ENCODE measurements around the gene TIMMDC1.

DNA sequence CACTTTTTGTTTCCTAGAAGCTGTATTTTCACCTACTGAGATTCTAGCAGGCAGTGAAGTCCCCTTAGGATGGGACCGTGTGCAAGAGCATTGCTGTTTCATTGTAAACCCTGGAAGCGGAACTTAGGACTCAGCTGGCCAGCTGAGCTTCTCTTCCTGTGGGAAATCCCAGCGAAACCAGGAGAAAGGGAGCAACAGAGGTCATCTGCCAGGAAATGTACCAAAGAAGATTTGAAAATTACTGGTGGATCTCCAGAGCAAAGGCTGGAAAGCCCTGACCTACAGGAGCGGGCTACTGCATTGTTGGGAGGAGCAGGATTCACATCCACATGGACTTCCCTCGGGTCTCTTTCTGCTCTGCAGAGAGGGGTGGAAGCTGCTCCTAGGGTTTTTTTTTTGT is 73.3 kb downstream of the TIMMDC1 start:
- TF ChIP-seq, protein P1, sequence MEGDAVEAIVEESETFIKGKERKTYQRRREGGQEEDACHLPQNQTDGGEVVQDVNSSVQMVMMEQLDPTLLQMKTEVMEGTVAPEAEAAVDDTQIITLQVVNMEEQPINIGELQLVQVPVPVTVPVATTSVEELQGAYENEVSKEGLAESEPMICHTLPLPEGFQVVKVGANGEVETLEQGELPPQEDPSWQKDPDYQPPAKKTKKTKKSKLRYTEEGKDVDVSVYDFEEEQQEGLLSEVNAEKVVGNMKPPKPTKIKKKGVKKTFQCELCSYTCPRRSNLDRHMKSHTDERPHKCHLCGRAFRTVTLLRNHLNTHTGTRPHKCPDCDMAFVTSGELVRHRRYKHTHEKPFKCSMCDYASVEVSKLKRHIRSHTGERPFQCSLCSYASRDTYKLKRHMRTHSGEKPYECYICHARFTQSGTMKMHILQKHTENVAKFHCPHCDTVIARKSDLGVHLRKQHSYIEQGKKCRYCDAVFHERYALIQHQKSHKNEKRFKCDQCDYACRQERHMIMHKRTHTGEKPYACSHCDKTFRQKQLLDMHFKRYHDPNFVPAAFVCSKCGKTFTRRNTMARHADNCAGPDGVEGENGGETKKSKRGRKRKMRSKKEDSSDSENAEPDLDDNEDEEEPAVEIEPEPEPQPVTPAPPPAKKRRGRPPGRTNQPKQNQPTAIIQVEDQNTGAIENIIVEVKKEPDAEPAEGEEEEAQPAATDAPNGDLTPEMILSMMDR (IDR thresholded peaks at IDR 0.05), result no peak
- TF ChIP-seq POLR2AphosphoS5 (IDR thresholded peaks at IDR 0.05; ENCODE audit: insufficient read depth in 1 of 2, low read depth in 1 of 2) (no peak), POLR2A (IDR thresholded peaks at IDR 0.05) (no peak)
